Measurements from ENCODE around the gene AFAP1. TPM values are rescaled to one million over a fixed set of nuclear protein-coding genes. Genes with fewer than 3 reads are reported as not detected.

The AFAP1 gene
- polyA plus RNA-seq, 1 experiment: 48.5 TPM

DNA sequence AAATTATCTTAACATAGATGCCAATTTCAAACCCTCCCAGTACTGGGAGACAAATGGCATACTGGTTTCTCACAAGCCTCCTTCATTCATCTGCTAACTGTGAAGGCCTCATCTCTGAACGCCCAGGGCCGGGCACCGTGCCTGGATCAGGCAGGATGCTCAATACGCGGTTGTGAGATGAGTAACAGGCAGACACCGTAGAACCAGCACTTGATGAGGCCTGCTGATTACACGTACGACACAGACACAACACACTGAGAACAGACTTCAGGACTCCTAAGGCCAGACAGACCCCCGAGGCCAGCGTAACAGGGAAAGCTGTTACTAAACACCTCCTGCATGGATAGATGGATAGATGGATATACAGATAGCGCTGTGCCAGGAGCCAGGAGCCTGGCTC lies 154.6 kb downstream of the AFAP1 start:
- ChIA-PET POLR2A (no interaction called here), CTCF (interaction anchor here (1.1 to 2.0 kb wide), 2 partner anchors 14 to 18 kb away, joined by 3 to 5 read pairs; no protein-coding TSS in a partner anchor)
- no peaks in the 10 kb centered on the region for H3K27me3 ChIP-seq (ENCODE audit: control insufficient read depth, insufficient read depth, low read length)
- no peak overlapping the region for H3K4me3 ChIP-seq (ENCODE audit: low read depth, low read length)
- TF ChIP-seq, protein P1, sequence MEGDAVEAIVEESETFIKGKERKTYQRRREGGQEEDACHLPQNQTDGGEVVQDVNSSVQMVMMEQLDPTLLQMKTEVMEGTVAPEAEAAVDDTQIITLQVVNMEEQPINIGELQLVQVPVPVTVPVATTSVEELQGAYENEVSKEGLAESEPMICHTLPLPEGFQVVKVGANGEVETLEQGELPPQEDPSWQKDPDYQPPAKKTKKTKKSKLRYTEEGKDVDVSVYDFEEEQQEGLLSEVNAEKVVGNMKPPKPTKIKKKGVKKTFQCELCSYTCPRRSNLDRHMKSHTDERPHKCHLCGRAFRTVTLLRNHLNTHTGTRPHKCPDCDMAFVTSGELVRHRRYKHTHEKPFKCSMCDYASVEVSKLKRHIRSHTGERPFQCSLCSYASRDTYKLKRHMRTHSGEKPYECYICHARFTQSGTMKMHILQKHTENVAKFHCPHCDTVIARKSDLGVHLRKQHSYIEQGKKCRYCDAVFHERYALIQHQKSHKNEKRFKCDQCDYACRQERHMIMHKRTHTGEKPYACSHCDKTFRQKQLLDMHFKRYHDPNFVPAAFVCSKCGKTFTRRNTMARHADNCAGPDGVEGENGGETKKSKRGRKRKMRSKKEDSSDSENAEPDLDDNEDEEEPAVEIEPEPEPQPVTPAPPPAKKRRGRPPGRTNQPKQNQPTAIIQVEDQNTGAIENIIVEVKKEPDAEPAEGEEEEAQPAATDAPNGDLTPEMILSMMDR (IDR thresholded peaks at IDR 0.05; ENCODE audit: insufficient read depth, low read depth, low read length): no peak
- peak; percentile 36 for DNase-seq (ENCODE audit: low read depth)
- peaks cover 35% of the 10 kb centered on the region for H3K36me3 ChIP-seq (ENCODE audit: control insufficient read depth, insufficient read depth, low read length)

DNA sequence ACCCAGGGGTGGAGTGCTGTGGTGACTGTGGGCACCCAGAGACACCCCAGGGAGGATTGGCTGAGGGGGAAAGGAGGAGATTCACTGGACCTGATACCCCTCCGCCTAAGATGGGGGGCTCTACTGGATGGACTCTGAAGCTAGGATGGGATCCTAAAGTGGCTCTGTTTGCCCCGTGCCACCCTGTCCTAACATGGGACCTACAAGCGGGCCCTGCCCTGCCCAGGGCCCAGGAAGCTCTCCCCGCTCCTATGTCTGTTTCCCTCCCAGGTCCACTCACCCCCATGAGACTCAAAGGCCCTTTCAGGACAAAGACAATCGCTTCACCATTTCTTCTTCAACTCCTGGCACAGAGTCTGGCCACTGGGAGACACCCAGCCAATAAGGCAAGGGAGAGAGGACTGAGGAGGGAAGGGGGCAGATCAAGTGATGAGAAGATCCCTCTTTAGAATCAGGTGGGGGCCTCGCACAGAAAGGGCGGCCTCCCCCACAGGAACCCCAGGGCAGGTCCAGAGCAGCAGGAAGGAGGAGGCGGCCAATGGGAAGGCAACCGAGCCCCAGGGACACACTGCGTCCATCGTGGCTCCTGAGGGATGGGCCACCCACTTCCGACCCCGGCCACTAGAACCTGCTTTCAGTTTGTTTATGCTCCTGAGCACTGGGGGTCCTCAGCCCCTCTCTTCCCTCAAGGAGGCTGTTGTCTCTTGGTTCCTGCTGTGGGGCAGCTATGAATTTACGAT lies 155.4 kb downstream of the AFAP1 start:
- ChIA-PET CTCF (interaction anchor here (1.1 kb wide), 1 partner anchor 15 kb away, joined by 3 read pairs; no protein-coding TSS in a partner anchor), POLR2A (no interaction called here)
- no peak overlapping the region for H3K4me3 ChIP-seq (ENCODE audit: low read depth, low read length)
- no peaks in the 10 kb centered on the region for H3K27me3 ChIP-seq (ENCODE audit: control insufficient read depth, insufficient read depth, low read length)
- H3K36me3 ChIP-seq (ENCODE audit: control insufficient read depth, insufficient read depth, low read length): peaks cover 34% of the 10 kb centered on the region
- DNase-seq (ENCODE audit: low read depth): no peak
- TF ChIP-seq, protein P1 (IDR thresholded peaks at IDR 0.05; ENCODE audit: insufficient read depth, low read depth, low read length): no peak

DNA sequence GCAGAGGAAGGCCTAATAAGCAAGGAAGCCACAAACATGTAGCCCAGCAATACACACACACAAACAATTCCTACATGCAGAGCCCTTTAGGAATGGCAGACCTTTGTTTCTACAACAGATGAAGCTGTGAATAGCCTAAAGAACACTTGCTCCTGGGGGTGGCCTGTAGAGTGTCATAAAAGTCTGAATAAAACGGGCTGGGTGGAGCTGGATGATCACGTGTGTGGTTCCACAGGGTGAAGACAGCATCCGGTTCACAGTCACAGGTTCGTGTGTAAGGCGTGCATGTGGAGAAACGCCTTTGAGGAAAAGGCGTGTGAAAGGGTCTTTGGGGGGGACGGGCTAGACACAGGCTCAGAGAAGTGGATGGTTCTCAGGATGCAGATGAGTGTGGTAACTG lies 156.1 kb downstream of the AFAP1 start:
- ChIA-PET CTCF (interaction anchor here (0.6 kb wide), 1 partner anchor 268 kb away, joined by 3 read pairs; no protein-coding TSS in a partner anchor), POLR2A (no interaction called here)
- no peak for DNase-seq (ENCODE audit: low read depth)
- H3K27me3 ChIP-seq (ENCODE audit: control insufficient read depth, insufficient read depth, low read length): no peaks in the 10 kb centered on the region
- TF ChIP-seq, protein P1 (IDR thresholded peaks at IDR 0.05; ENCODE audit: insufficient read depth, low read depth, low read length): no peak
- H3K4me3 ChIP-seq (ENCODE audit: low read depth, low read length): no peak overlapping the region
- H3K36me3 ChIP-seq (ENCODE audit: control insufficient read depth, insufficient read depth, low read length): peaks cover 30% of the 10 kb centered on the region

DNA sequence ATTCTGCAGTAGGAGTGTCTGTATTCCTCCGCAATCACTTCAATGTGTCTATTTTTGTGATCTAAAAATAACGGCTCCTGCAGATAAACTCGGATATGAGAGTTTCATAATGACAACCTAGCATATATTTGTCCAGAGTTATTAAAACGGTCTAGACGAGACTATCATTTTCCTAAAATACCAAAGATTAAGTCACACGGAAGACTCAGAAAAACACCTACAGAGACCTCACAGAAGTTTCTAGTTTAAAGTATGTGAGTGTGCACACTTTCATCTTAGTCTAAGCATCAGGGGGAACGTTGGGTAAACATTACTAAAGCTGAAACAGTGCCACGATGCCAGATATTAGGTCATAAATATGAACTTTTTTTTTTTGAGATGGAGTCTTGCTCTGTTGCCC lies 156.9 kb downstream of the AFAP1 start:
- Histone ChIP-seq H3K27me3 (ENCODE audit: control insufficient read depth, insufficient read depth, low read length) (no peaks in the 10 kb centered on the region), H3K4me3 (ENCODE audit: low read depth, low read length) (no peak overlapping the region), H3K36me3 (ENCODE audit: control insufficient read depth, insufficient read depth, low read length) (peaks cover 36% of the 10 kb centered on the region)
- ChIA-PET POLR2A (no interaction called here), CTCF (interaction anchor here (0.6 to 1.8 kb wide), 2 partner anchors 19 to 268 kb away, joined by 3 to 4 read pairs; no protein-coding TSS in a partner anchor)
- TF ChIP-seq, protein P1 (IDR thresholded peaks at IDR 0.05; ENCODE audit: insufficient read depth, low read depth, low read length): no peak
- DNase-seq (ENCODE audit: low read depth): no peak

DNA sequence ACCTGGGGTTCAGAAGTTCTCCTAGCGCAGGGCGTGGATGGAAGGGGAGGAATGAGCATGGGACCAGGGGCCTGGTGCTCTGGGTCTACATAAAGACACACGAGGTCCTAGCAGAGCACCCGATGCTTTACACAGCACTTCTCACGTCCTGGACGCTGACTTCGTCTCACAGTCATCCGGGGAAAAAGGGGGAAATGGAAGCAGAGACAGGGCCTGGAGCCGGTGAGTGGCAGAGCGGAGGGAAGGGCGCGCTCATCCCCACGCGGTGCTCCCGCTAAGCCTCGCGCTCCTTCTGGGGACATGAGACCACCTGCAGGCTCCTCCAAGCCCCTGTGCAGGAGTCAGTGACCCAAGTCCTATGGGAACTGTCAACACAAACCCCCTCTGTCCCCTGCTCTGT lies 157.7 kb downstream of the AFAP1 start:
- ChIA-PET CTCF (interaction anchor here (1.8 kb wide), 1 partner anchor 20 kb away, joined by 4 read pairs; no protein-coding TSS in a partner anchor), POLR2A (no interaction called here)
- TF ChIP-seq, protein P1 (IDR thresholded peaks at IDR 0.05; ENCODE audit: insufficient read depth, low read depth, low read length): no peak
- no peak overlapping the region for H3K4me3 ChIP-seq (ENCODE audit: low read depth, low read length)
- peaks cover 38% of the 10 kb centered on the region for H3K36me3 ChIP-seq (ENCODE audit: control insufficient read depth, insufficient read depth, low read length)
- no peaks in the 10 kb centered on the region for H3K27me3 ChIP-seq (ENCODE audit: control insufficient read depth, insufficient read depth, low read length)
- DNase-seq (ENCODE audit: low read depth): no peak

Measured in BJ (cell line).